Activated T-helper 17 cell treated with anti-CD3 and anti-CD28 coated beads, Interleukin-2, amount 50 U/mL, for 72 hours (primary cell): ENCODE measurements around the gene ARHGAP30. TPM values are rescaled to one million over a fixed set of nuclear protein-coding genes. Genes with fewer than 3 reads are reported as not detected.
"Not testable (repeated sequence)": the region's sequence is repeated elsewhere in the genome, so short reads cannot be mapped to it uniquely, and the experiment has no call there.

Source experiments
- ATAC-seq: fragments of 150-1000 bp; cut with Tn5 transposase; replicated peaks from 2 replicates; pipeline ENCODE4 v1.10.0; 2021; ENCODE audit warnings: mild to moderate bottlenecking, moderate library complexity
- H3K27ac Mint-ChIP-seq: one replicate; pipeline ENCODE4 v1.8.0; 2022; ENCODE audit warnings: mixed read lengths
- H3K27me3 Mint-ChIP-seq: one replicate; pipeline ENCODE4 v1.8.0; 2022; ENCODE audit warnings: mixed read lengths
- H3K36me3 Mint-ChIP-seq: one replicate; pipeline ENCODE4 v1.8.0; 2022; ENCODE audit warnings: low read depth, mild to moderate bottlenecking, mixed read lengths
- H3K4me1 Mint-ChIP-seq: one replicate; pipeline ENCODE4 v1.8.0; 2022; ENCODE audit warnings: mixed read lengths
- H3K4me3 Mint-ChIP-seq: one replicate; pipeline ENCODE4 v1.8.0; 2022; ENCODE audit warnings: mild to moderate bottlenecking, mixed read lengths
- H3K9me3 Mint-ChIP-seq: one replicate; pipeline ENCODE4 v1.8.0; 2022; ENCODE audit warnings: mixed read lengths
- total RNA-seq, 2 donors: library from RNA; stranded (reverse); gene quantifications; one replicate each; pipeline ENCODE4 v1.2.3, GENCODE V29; 2022

Gene ARHGAP30
- total RNA-seq, 2 donors from 2014 or later, result 180 to 207 TPM

GRCh38 chr1:161045736-161046604, 23.7 kb downstream of the ARHGAP30 start, which contains the start of gene USF1:
Gene USF1, minus strand, starts transcription at chr1:161045977. Its CDS starts 2,702 bp downstream, at chr1:161043275.
- ATAC-seq, result peak; percentile 89
- peaks cover 87% of the 10 kb centered on the region for H3K36me3 Mint-ChIP-seq
- no peaks in the 10 kb centered on the region for H3K27me3 Mint-ChIP-seq
- H3K4me1 Mint-ChIP-seq, result peaks cover 30% of the 10 kb centered on the region
- peak within 1 kb of the TSS; percentile 93 for H3K4me3 Mint-ChIP-seq
- no peaks in the 10 kb centered on the region for H3K9me3 Mint-ChIP-seq
- peak within 1 kb of the TSS; percentile 98 for H3K27ac Mint-ChIP-seq

GRCh38 chr1:161044908-161045735, 24.6 kb downstream of the ARHGAP30 start:
- Mint-ChIP-seq H3K36me3 (peaks cover 87% of the 10 kb centered on the region), H3K9me3 (no peaks in the 10 kb centered on the region), H3K27me3 (no peaks in the 10 kb centered on the region), H3K4me3 (peak overlapping the region; percentile 93), H3K27ac (peak overlapping the region; percentile 98), H3K4me1 (peaks cover 30% of the 10 kb centered on the region)
- peak; percentile 53 for ATAC-seq

- peaks cover 87% of the 10 kb centered on the region for H3K36me3 Mint-ChIP-seq
- no peaks in the 10 kb centered on the region for H3K9me3 Mint-ChIP-seq
- peak overlapping the region; percentile 93 for H3K4me3 Mint-ChIP-seq
- H3K4me1 Mint-ChIP-seq, result peaks cover 30% of the 10 kb centered on the region
- H3K27me3 Mint-ChIP-seq, result no peaks in the 10 kb centered on the region
- no peak for ATAC-seq
- peak overlapping the region; percentile 98 for H3K27ac Mint-ChIP-seq
Measured at GRCh38 chr1:161044535-161044907, 25.2 kb downstream of the ARHGAP30 start.

- no peak for ATAC-seq
- H3K9me3 Mint-ChIP-seq, result no peaks in the 10 kb centered on the region
Measured at GRCh38 chr1:161039546-161039945, 30.1 kb downstream of the ARHGAP30 start.

GRCh38 chr1:161039154-161039545, 30.5 kb downstream of the ARHGAP30 start:
- Mint-ChIP-seq H3K4me3 (peak overlapping the region; percentile 92), H3K36me3 (peaks cover 71% of the 10 kb centered on the region), H3K27me3 (no peaks in the 10 kb centered on the region), H3K27ac (peak overlapping the region; percentile 87), H3K4me1 (peaks cover 13% of the 10 kb centered on the region), H3K9me3 (no peaks in the 10 kb centered on the region)
- no peak for ATAC-seq

More at GRCh38 chr1:161039546-161039945, 30.1 kb downstream of the ARHGAP30 start:
- Mint-ChIP-seq H3K36me3 (peaks cover 75% of the 10 kb centered on the region), H3K4me1 (peaks cover 17% of the 10 kb centered on the region), H3K27me3 (no peaks in the 10 kb centered on the region), H3K4me3 (peak overlapping the region; percentile 92), H3K27ac (peak overlapping the region; percentile 87)

- Mint-ChIP-seq H3K4me1 (peaks cover 12% of the 10 kb centered on the region), H3K27me3 (no peaks in the 10 kb centered on the region), H3K36me3 (peaks cover 68% of the 10 kb centered on the region), H3K9me3 (no peaks in the 10 kb centered on the region), H3K27ac (peak within 1 kb of the TSS; percentile 87), H3K4me3 (peak within 1 kb of the TSS; percentile 92)
- ATAC-seq, result peak; percentile 90
Measured at GRCh38 chr1:161038523-161039153, 31.1 kb downstream of the ARHGAP30 start, which contains the start of gene TSTD1. Gene TSTD1, minus strand, starts transcription at chr1:161038964. Its CDS starts 75 bp downstream, at chr1:161038889.

- H3K4me1 Mint-ChIP-seq, result peaks cover 13% of the 10 kb centered on the region
- peak overlapping the region; percentile 87 for H3K27ac Mint-ChIP-seq
- ATAC-seq, result no peak
- no peaks in the 10 kb centered on the region for H3K9me3 Mint-ChIP-seq
- peak overlapping the region; percentile 92 for H3K4me3 Mint-ChIP-seq
- no peaks in the 10 kb centered on the region for H3K27me3 Mint-ChIP-seq
- H3K36me3 Mint-ChIP-seq, result peaks cover 61% of the 10 kb centered on the region
Measured at GRCh38 chr1:161037661-161038522, 31.8 kb downstream of the ARHGAP30 start.

GRCh38 chr1:161033751-161034150, 35.9 kb downstream of the ARHGAP30 start:
- H3K27ac Mint-ChIP-seq, result no peak overlapping the region
- ATAC-seq, result peak; percentile 16
- H3K9me3 Mint-ChIP-seq, result no peaks in the 10 kb centered on the region
- H3K27me3 Mint-ChIP-seq, result no peaks in the 10 kb centered on the region
- H3K4me1 Mint-ChIP-seq, result peaks cover 11% of the 10 kb centered on the region
- H3K4me3 Mint-ChIP-seq, result no peak overlapping the region
- peaks cover 30% of the 10 kb centered on the region for H3K36me3 Mint-ChIP-seq

GRCh38 chr1:161032409-161032808, 37.3 kb downstream of the ARHGAP30 start:
- peaks cover 16% of the 10 kb centered on the region for H3K36me3 Mint-ChIP-seq
- H3K27ac Mint-ChIP-seq, result peak overlapping the region; percentile 15
- H3K4me1 Mint-ChIP-seq, result peaks cover 11% of the 10 kb centered on the region
- H3K4me3 Mint-ChIP-seq, result peak overlapping the region; percentile 52
- no peaks in the 10 kb centered on the region for H3K27me3 Mint-ChIP-seq
- H3K9me3 Mint-ChIP-seq, result no peaks in the 10 kb centered on the region
- no peak for ATAC-seq

- Mint-ChIP-seq H3K27me3 (no peaks in the 10 kb centered on the region), H3K4me3 (peak overlapping the region; percentile 38), H3K4me1 (peaks cover 15% of the 10 kb centered on the region), H3K36me3 (peaks cover 16% of the 10 kb centered on the region), H3K9me3 (no peaks in the 10 kb centered on the region), H3K27ac (peak overlapping the region; percentile 70)
- ATAC-seq, result no peak
Measured at GRCh38 chr1:161031874-161032273, 37.8 kb downstream of the ARHGAP30 start.

- not testable (repeated sequence) for H3K27me3 Mint-ChIP-seq, H3K4me3 Mint-ChIP-seq, H3K9me3 Mint-ChIP-seq, ATAC-seq, H3K27ac Mint-ChIP-seq
- peaks cover 27% of the 10 kb centered on the region for H3K4me1 Mint-ChIP-seq
- H3K36me3 Mint-ChIP-seq, result peaks cover 18% of the 10 kb centered on the region
Measured at GRCh38 chr1:161029466-161029865, 40.2 kb downstream of the ARHGAP30 start.

- H3K4me3 Mint-ChIP-seq, result peak overlapping the region; percentile 34
- not testable (repeated sequence) for H3K27me3 Mint-ChIP-seq, H3K9me3 Mint-ChIP-seq
- peaks cover 18% of the 10 kb centered on the region for H3K36me3 Mint-ChIP-seq
- H3K4me1 Mint-ChIP-seq, result peaks cover 21% of the 10 kb centered on the region
- peak overlapping the region; percentile 74 for H3K27ac Mint-ChIP-seq
- ATAC-seq, result peak; percentile 72
Measured at GRCh38 chr1:161026954-161027353, 42.7 kb downstream of the ARHGAP30 start.

- not testable (repeated sequence) for H3K27me3 Mint-ChIP-seq, ATAC-seq
- H3K27ac Mint-ChIP-seq, result peak overlapping the region; percentile 92
Measured at GRCh38 chr1:161022432-161022831, 47.3 kb downstream of the ARHGAP30 start.

More at GRCh38 chr1:161022432-161022831, 47.3 kb downstream of the ARHGAP30 start:
- peaks cover 40% of the 10 kb centered on the region for H3K4me1 Mint-ChIP-seq
- not testable (repeated sequence) for H3K9me3 Mint-ChIP-seq
- peak overlapping the region; percentile 95 for H3K4me3 Mint-ChIP-seq
- H3K36me3 Mint-ChIP-seq, result peaks cover 49% of the 10 kb centered on the region
